ENCODE results near the gene FGL2. TPM values are rescaled to one million over a fixed set of nuclear protein-coding genes. Genes with fewer than 3 reads are reported as not detected.
A peak's percentile ranks its signal among the peaks of the same experiment; 100 is the strongest.

The FGL2 gene
- total and polyA plus RNA-seq, 2 donors from 2014 or later, result 27.5 to 96.9 TPM

DNA sequence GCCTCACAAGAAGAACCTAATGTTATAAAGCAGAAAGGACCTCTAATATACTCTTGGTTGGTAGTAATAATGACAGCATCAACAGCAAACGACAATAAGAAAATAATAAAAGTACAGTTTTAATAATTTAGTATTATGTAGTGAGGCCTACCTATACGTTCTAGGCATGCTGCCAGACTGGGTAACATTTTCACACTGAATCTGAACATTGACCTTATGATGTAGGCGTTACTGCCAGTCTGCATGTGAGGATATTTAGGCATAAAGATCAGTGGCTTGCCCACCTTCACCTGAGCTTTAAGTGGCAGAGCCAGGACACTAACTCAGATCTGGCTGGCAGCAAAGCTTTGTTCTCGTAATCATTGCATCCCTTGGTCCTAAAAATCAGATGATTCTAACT lies 2.5 kb downstream of the FGL2 start:
- Histone ChIP-seq H3K36me3 (ENCODE audit: control insufficient read depth in 2 of 3, insufficient read depth in 3 of 3, low read length in 3 of 3) (no peaks in the 10 kb centered on the region), H3K4me3 (ENCODE audit: low read length in 3 of 3) (peak overlapping the region; percentile 51 to 81 (median 80)), H3K27ac (ENCODE audit: low read depth in 2 of 2, low read length in 2 of 2) (no peak overlapping the region), H3K9ac (ENCODE audit: low read length in 3 of 3) (peak overlapping the region in 1 of 3 donors; percentile 13), H3K27me3 (ENCODE audit: control insufficient read depth, insufficient read depth, low read length) (no peaks in the 10 kb centered on the region), H3K4me1 (ENCODE audit: control insufficient read depth in 2 of 3, insufficient read depth in 2 of 3, low read depth in 1 of 3, low read length in 3 of 3) (peaks cover 0 to 6% (median 0%) of the 10 kb centered on the region in 3 donors), H3K9me3 (ENCODE audit: control insufficient read depth in 2 of 3, insufficient read depth in 1 of 3, low read length in 3 of 3) (no peaks in the 10 kb centered on the region)
- no peak for TF ChIP-seq CTCF (IDR thresholded peaks at IDR 0.05; ENCODE audit: borderline replicate concordance, extremely low read depth, insufficient read depth)
- intact Hi-C loops (cut with DNase I), result no loop called here
- no peak for FAIRE-seq
- DNase-seq, result no peak

DNA sequence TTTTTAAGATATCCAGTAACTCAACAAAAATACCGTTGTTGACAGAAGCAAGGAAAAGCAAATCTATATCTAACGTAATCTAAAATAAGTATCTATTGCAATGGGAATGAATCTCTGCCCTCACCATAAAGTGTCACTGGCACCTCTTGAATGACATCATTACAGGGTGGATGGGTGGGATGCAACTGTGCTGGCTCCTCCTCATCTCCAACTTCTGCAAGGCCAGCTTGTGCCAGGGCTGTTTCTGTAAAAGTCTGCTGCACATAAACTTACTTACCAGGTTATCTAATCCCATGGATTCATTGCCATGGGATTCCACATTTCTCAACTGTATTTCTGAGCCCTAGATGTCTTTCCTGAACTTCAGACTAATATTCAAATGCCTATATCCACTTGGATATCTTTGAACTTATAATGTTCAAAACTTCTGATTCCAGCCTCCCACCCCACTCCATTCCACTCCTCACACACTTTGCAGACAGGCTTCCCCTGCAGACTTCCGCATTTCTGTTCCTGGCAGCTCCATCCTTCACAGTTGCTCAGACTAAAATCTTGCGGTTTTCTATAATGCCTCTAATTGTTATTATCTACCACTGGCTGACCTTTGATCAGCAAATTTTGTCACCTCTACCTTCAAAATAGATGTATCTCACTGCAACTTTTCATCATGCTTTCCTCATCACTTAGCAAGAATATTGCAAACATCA lies 10.7 kb downstream of the FGL2 start:
- FAIRE-seq (no peak), DNase-seq (no peak)
- H3K36me3 ChIP-seq (ENCODE audit: control insufficient read depth in 2 of 3, insufficient read depth in 3 of 3, low read length in 3 of 3), result no peaks in the 10 kb centered on the region
- intact Hi-C loops (cut with DNase I), result no loop called here
- no peak overlapping the region for H3K9ac ChIP-seq (ENCODE audit: low read length in 3 of 3)
- no peak overlapping the region for H3K27ac ChIP-seq (ENCODE audit: low read depth in 2 of 2, low read length in 2 of 2)
- H3K4me3 ChIP-seq (ENCODE audit: low read length in 3 of 3), result no peak overlapping the region
- peaks cover 0 to 2% (median 0%) of the 10 kb centered on the region in 3 donors for H3K4me1 ChIP-seq (ENCODE audit: control insufficient read depth in 2 of 3, insufficient read depth in 2 of 3, low read depth in 1 of 3, low read length in 3 of 3)
- no peaks in the 10 kb centered on the region for H3K27me3 ChIP-seq (ENCODE audit: control insufficient read depth, insufficient read depth, low read length)
- no peaks in the 10 kb centered on the region for H3K9me3 ChIP-seq (ENCODE audit: control insufficient read depth in 2 of 3, insufficient read depth in 1 of 3, low read length in 3 of 3)
- no peak for TF ChIP-seq CTCF (IDR thresholded peaks at IDR 0.05; ENCODE audit: borderline replicate concordance, extremely low read depth, insufficient read depth)

DNA sequence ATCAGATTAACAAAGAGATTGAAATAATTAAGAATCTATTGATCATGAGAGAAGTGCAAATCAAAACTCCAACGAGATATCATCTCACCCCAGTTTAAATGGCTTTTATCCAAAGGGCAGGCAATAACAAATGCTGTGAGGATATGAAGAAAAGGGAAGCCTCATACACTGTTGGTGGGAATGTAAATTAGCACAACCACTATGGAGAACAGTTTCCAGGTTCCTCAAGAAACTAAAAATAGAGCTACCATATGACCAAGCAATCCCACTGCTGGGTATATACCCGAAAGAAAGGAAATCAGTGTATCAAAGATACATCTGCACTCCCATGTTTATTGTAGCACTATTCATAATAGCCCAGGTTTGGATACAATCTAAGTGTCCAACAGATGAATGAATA lies 13.8 kb downstream of the FGL2 start:
- no peak overlapping the region for H3K4me3 ChIP-seq (ENCODE audit: low read length in 3 of 3)
- H3K9ac ChIP-seq (ENCODE audit: low read length in 3 of 3), result no peak overlapping the region
- H3K36me3 ChIP-seq (ENCODE audit: control insufficient read depth in 2 of 3, insufficient read depth in 3 of 3, low read length in 3 of 3), result no peaks in the 10 kb centered on the region
- H3K9me3 ChIP-seq (ENCODE audit: control insufficient read depth in 2 of 3, insufficient read depth in 1 of 3, low read length in 3 of 3), result no peaks in the 10 kb centered on the region
- H3K4me1 ChIP-seq (ENCODE audit: control insufficient read depth in 2 of 3, insufficient read depth in 2 of 3, low read depth in 1 of 3, low read length in 3 of 3), result peaks cover 0 to 6% (median 0%) of the 10 kb centered on the region in 3 donors
- no peak overlapping the region for H3K27ac ChIP-seq (ENCODE audit: low read depth in 2 of 2, low read length in 2 of 2)
- DNase-seq (no peak), FAIRE-seq (no peak)
- intact Hi-C loops (cut with DNase I), result no loop called here
- no peak for TF ChIP-seq CTCF (IDR thresholded peaks at IDR 0.05; ENCODE audit: borderline replicate concordance, extremely low read depth, insufficient read depth)
- H3K27me3 ChIP-seq (ENCODE audit: control insufficient read depth, insufficient read depth, low read length), result no peaks in the 10 kb centered on the region
